K562 (cell line): Measurements from ENCODE around the gene CREBL2. TPM values are rescaled to one million over a fixed set of nuclear protein-coding genes. Genes with fewer than 3 reads are reported as not detected.

Source experiments
- ARNT ChIP-seq, 2 experiments: fragments of 450-650 bp; IDR thresholded peaks; 2 replicates each; pipeline ENCODE4 v1.6.1; 2016; ENCODE audit warnings: mild to moderate bottlenecking in 1 of 2
- CREB3 ChIP-seq: fragments of 450-650 bp; conservative IDR thresholded peaks from 2 replicates; pipeline ENCODE4 v1.6.1; 2016; ENCODE audit warnings: missing genetic modification characterization, low read depth, mild to moderate bottlenecking, missing compliant biosample characterization, moderate library complexity
- ESRRB ChIP-seq: fragments of 250-450 bp; sonication (Bioruptor Pico); IDR thresholded peaks from 2 replicates; pipeline ENCODE4 v1.5.0; 2020; ENCODE audit warnings: mild to moderate bottlenecking, moderate library complexity, borderline replicate concordance
- HNRNPUL1 ChIP-seq: fragments of 200-400 bp; formaldehyde crosslinking; IDR thresholded peaks from 2 replicates; pipeline ENCODE4 v1.6.1; 2017; ENCODE audit warnings: low read length
- PATZ1 ChIP-seq: fragments of 250-450 bp; sonication (Bioruptor Pico); IDR thresholded peaks from 2 replicates; pipeline ENCODE4 v1.5.0; 2020; ENCODE audit warnings: mild to moderate bottlenecking, borderline replicate concordance
- SMC3 ChIP-seq: conservative IDR thresholded peaks from 2 replicates; pipeline ENCODE4 v1.6.1; 2011; ENCODE audit warnings: low read depth, low read length, improper control_type of control experiment; ENCODE audit not compliant: insufficient read depth
- SP1 ChIP-seq: sonication (generic); formaldehyde crosslinking; IDR thresholded peaks from 2 replicates; pipeline ENCODE4 v1.8.1; 2022; ENCODE audit warnings: mild to moderate bottlenecking, missing genetic modification reagents
- TAF1 ChIP-seq: IDR thresholded peaks from 2 replicates; pipeline ENCODE4 v1.6.1; 2011; ENCODE audit warnings: mild to moderate bottlenecking, low read length, moderate library complexity; ENCODE audit not compliant: insufficient read depth, control insufficient read depth, severe bottlenecking; ENCODE audit errors: extremely low read depth
- ZHX1 ChIP-seq: fragments of 150-350 bp; conservative IDR thresholded peaks from 2 replicates; pipeline ENCODE4 v1.6.1; 2014; ENCODE audit warnings: low read length
- ZNF586 ChIP-seq: fragments of 450-650 bp; formaldehyde crosslinking; conservative IDR thresholded peaks from 2 replicates; pipeline ENCODE4 v1.4.0; 2020; ENCODE audit warnings: mild to moderate bottlenecking, moderate library complexity
- polyA plus RNA-seq, 8 experiments: library from polyadenylated mRNA; depleted of rRNA in 4 of 8; stranded (reverse) in 5 of 8; unstranded in 3 of 8; fragments of >200 nt; fragmentation: Nextera tagmentation in 2 of 8; fragmentation: Illumina TruSeq in 1 of 8; extraction: Ambion mirVana in 2 of 8; extraction: Trizol in 1 of 8; gene quantifications; 2 replicates each; pipeline versions ENCODE4 v1.2.1 to v1.2.3, GENCODE V29; 2011 to 2014; ENCODE audit warnings: inconsistent platforms in 1 of 8, missing spikeins in 1 of 8
- total RNA-seq, 7 experiments: library from RNA; depleted of rRNA in 6 of 7; stranded (reverse); fragments of >200 nt in 6 of 7; fragmentation: Illumina TruSeq in 2 of 7; extraction: Trizol in 2 of 7; gene quantifications; 2 replicates each; pipeline versions ENCODE4 v1.2.1 to v1.2.3, GENCODE V29; 2011 to 2021; ENCODE audit warnings: low replicate concordance in 1 of 7

The CREBL2 gene
- total and polyA plus RNA-seq, 9 of the 15 experiments (the other 6 are each of a cell fraction or from before 2014, with no cell fraction given), result 1.7 to 7.3 (median 5.2) TPM

GRCh38 chr12:12635651-12636050 is 24.0 kb downstream of the CREBL2 start (continued):
- no peak for TF ChIP-seq PATZ1 (CRISPR knock-in tag)
- no peak for TF ChIP-seq TAF1
- no peak for TF ChIP-seq SP1 (CRISPR knock-in tag)
- TF ChIP-seq ESRRB (CRISPR knock-in tag), result no peak
- TF ChIP-seq SMC3, result no peak
- TF ChIP-seq ARNT (IDR thresholded peaks at IDR 0.05), result no peak
- TF ChIP-seq CREB3, result no peak
- no peak for TF ChIP-seq ZNF586 (CRISPR knock-in tag)
- TF ChIP-seq ZHX1, result no peak
- TF ChIP-seq HNRNPUL1, result no peak
- TF ChIP-seq, all 486 proteins: peak for 0
